ENCODE data around the gene PHF12.

The PHF12 gene

DNA sequence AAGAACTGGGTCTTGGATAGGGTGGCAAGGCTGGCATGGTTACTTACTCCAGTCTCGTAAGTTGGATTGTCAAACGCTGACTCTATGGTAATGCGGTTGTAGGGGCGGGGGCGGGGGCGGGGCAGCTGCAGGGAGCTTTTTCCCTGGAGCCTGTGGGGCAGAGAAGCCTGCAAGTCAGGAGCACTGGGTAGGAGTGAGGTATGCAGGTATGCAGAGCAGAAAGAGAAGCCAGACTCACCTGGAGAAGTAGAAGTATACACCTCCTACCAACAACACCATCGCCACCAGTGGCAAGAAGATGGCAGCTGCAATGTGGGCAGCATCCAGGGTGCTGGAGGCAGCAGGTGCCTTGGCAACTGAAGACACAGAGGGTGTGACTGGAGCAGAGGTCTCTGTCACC is 4.8 kb upstream of the PHF12 start:
- ATAC-seq, result no peak
- no peak for TF ChIP-seq CREB5 (CRISPR knock-in tag; IDR thresholded peaks at IDR 0.05; ENCODE audit: low read depth)
- TF ChIP-seq, protein P1, sequence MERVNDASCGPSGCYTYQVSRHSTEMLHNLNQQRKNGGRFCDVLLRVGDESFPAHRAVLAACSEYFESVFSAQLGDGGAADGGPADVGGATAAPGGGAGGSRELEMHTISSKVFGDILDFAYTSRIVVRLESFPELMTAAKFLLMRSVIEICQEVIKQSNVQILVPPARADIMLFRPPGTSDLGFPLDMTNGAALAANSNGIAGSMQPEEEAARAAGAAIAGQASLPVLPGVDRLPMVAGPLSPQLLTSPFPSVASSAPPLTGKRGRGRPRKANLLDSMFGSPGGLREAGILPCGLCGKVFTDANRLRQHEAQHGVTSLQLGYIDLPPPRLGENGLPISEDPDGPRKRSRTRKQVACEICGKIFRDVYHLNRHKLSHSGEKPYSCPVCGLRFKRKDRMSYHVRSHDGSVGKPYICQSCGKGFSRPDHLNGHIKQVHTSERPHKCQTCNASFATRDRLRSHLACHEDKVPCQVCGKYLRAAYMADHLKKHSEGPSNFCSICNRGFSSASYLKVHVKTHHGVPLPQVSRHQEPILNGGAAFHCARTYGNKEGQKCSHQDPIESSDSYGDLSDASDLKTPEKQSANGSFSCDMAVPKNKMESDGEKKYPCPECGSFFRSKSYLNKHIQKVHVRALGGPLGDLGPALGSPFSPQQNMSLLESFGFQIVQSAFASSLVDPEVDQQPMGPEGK (CRISPR knock-in tag; IDR thresholded peaks at IDR 0.05; ENCODE audit: borderline replicate concordance), result no peak
- no peak for TF ChIP-seq CSRNP3 (CRISPR knock-in tag; IDR thresholded peaks at IDR 0.05)
- no peak for TF ChIP-seq RARB (CRISPR knock-in tag; IDR thresholded peaks at IDR 0.05)
- no peak for TF ChIP-seq TOX (CRISPR knock-in tag; IDR thresholded peaks at IDR 0.05; ENCODE audit: borderline replicate concordance)
- TF ChIP-seq ARNTL (CRISPR knock-in tag; IDR thresholded peaks at IDR 0.05; ENCODE audit: borderline replicate concordance, low read depth), result no peak
- no peak for TF ChIP-seq ZFP30 (CRISPR knock-in tag; IDR thresholded peaks at IDR 0.05)
- TF ChIP-seq ZNF70 (CRISPR knock-in tag; IDR thresholded peaks at IDR 0.05), result no peak

- TF ChIP-seq, protein P2, sequence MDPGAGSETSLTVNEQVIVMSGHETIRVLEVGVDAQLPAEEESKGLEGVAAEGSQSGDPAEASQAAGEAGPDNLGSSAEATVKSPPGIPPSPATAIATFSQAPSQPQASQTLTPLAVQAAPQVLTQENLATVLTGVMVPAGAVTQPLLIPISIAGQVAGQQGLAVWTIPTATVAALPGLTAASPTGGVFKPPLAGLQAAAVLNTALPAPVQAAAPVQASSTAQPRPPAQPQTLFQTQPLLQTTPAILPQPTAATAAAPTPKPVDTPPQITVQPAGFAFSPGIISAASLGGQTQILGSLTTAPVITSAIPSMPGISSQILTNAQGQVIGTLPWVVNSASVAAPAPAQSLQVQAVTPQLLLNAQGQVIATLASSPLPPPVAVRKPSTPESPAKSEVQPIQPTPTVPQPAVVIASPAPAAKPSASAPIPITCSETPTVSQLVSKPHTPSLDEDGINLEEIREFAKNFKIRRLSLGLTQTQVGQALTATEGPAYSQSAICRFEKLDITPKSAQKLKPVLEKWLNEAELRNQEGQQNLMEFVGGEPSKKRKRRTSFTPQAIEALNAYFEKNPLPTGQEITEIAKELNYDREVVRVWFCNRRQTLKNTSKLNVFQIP (CRISPR knock-in tag; IDR thresholded peaks at IDR 0.05; ENCODE audit: borderline replicate concordance, low read depth), result no peak
- TF ChIP-seq ZC3H10 (CRISPR knock-in tag; IDR thresholded peaks at IDR 0.05), result no peak
- TF ChIP-seq TCF4 (CRISPR knock-in tag; IDR thresholded peaks at IDR 0.05; ENCODE audit: borderline replicate concordance), result no peak
- TF ChIP-seq ZNF8 (CRISPR knock-in tag; IDR thresholded peaks at IDR 0.05), result no peak
- no peak for TF ChIP-seq BACH2 (CRISPR knock-in tag; IDR thresholded peaks at IDR 0.05; ENCODE audit: borderline replicate concordance)
- TF ChIP-seq CSDC2 (CRISPR knock-in tag; IDR thresholded peaks at IDR 0.05), result no peak
- no peak for TF ChIP-seq ESRRG (CRISPR knock-in tag; IDR thresholded peaks at IDR 0.05)
- TF ChIP-seq CREB5 (CRISPR knock-in tag; IDR thresholded peaks at IDR 0.05; ENCODE audit: low read depth), result no peak
- TF ChIP-seq ZNF70 (CRISPR knock-in tag; IDR thresholded peaks at IDR 0.05), result no peak
- TF ChIP-seq, protein P1 (CRISPR knock-in tag; IDR thresholded peaks at IDR 0.05; ENCODE audit: borderline replicate concordance), result no peak
- TF ChIP-seq ISL1 (CRISPR knock-in tag; IDR thresholded peaks at IDR 0.05), result no peak
- no peak for TF ChIP-seq PPARA (CRISPR knock-in tag; IDR thresholded peaks at IDR 0.05; ENCODE audit: borderline replicate concordance)
- TF ChIP-seq OSR1 (CRISPR knock-in tag; IDR thresholded peaks at IDR 0.05), result no peak
- no peak for TF ChIP-seq GLIS3 (CRISPR knock-in tag; IDR thresholded peaks at IDR 0.05)
- no peak for TF ChIP-seq CSRNP3 (CRISPR knock-in tag; IDR thresholded peaks at IDR 0.05)
- no peak for TF ChIP-seq ZFP3 (CRISPR knock-in tag; IDR thresholded peaks at IDR 0.05)
- no peak for TF ChIP-seq SNAI2 (CRISPR knock-in tag; IDR thresholded peaks at IDR 0.05)
- ATAC-seq, result no peak
These were observed 4.1 kb upstream of the PHF12 start for GRCh38 chr17:28955408-28955807.
